ENCODE data around the gene PTPRQ. TPM values are rescaled to one million over a fixed set of nuclear protein-coding genes. Genes with fewer than 3 reads are reported as not detected.

PTPRQ gene
- total RNA-seq, 1 donor from 2014 or later = 0.35 TPM

GRCh38 chr12:80567401-80567800, 123.4 kb downstream of the PTPRQ start:
- no peak overlapping the region for H3K4me3 Mint-ChIP-seq (ENCODE audit: unreplicated experiment)
- no peaks in the 10 kb centered on the region for H3K27me3 Mint-ChIP-seq (ENCODE audit: unreplicated experiment)
- H3K27ac Mint-ChIP-seq (ENCODE audit: unreplicated experiment) = peak overlapping the region; percentile 80
- H3K4me1 Mint-ChIP-seq (ENCODE audit: unreplicated experiment) = peaks cover 37% of the 10 kb centered on the region
- no peak for DNase-seq (ENCODE audit: extremely low spot score, unreplicated experiment)
- no peak for TF ChIP-seq CTCF (IDR thresholded peaks at IDR 0.05)
- H3K9me3 Mint-ChIP-seq (ENCODE audit: unreplicated experiment) = peaks cover 8% of the 10 kb centered on the region
- H3K36me3 Mint-ChIP-seq (ENCODE audit: unreplicated experiment) = peaks cover 3% of the 10 kb centered on the region

- no peak overlapping the region for H3K4me3 Mint-ChIP-seq (ENCODE audit: unreplicated experiment)
- H3K4me1 Mint-ChIP-seq (ENCODE audit: unreplicated experiment) = peaks cover 36% of the 10 kb centered on the region
- no peak for DNase-seq (ENCODE audit: extremely low spot score, unreplicated experiment)
- peak overlapping the region; percentile 1 for H3K27ac Mint-ChIP-seq (ENCODE audit: unreplicated experiment)
- no peaks in the 10 kb centered on the region for H3K9me3 Mint-ChIP-seq (ENCODE audit: unreplicated experiment)
- no peaks in the 10 kb centered on the region for H3K27me3 Mint-ChIP-seq (ENCODE audit: unreplicated experiment)
- no peak for TF ChIP-seq CTCF (IDR thresholded peaks at IDR 0.05)
- no peaks in the 10 kb centered on the region for H3K36me3 Mint-ChIP-seq (ENCODE audit: unreplicated experiment)
Observed at GRCh38 chr12:80576641-80577418, 132.8 kb downstream of the PTPRQ start.

GRCh38 chr12:80580254-80580653, 136.2 kb downstream of the PTPRQ start:
- Mint-ChIP-seq H3K4me1 (ENCODE audit: unreplicated experiment) (peaks cover 39% of the 10 kb centered on the region), H3K9me3 (ENCODE audit: unreplicated experiment) (no peaks in the 10 kb centered on the region), H3K27ac (ENCODE audit: unreplicated experiment) (peak overlapping the region; percentile 79), H3K27me3 (ENCODE audit: unreplicated experiment) (no peaks in the 10 kb centered on the region), H3K36me3 (ENCODE audit: unreplicated experiment) (no peaks in the 10 kb centered on the region), H3K4me3 (ENCODE audit: unreplicated experiment) (no peak overlapping the region)
- TF ChIP-seq CTCF (IDR thresholded peaks at IDR 0.05) = no peak
- DNase-seq (ENCODE audit: extremely low spot score, unreplicated experiment) = no peak

- Mint-ChIP-seq H3K4me1 (ENCODE audit: unreplicated experiment) (peaks cover 36% of the 10 kb centered on the region), H3K9me3 (ENCODE audit: unreplicated experiment) (no peaks in the 10 kb centered on the region), H3K4me3 (ENCODE audit: unreplicated experiment) (no peak overlapping the region), H3K27me3 (ENCODE audit: unreplicated experiment) (no peaks in the 10 kb centered on the region), H3K36me3 (ENCODE audit: unreplicated experiment) (no peaks in the 10 kb centered on the region), H3K27ac (ENCODE audit: unreplicated experiment) (peak overlapping the region; percentile 16)
- no peak for DNase-seq (ENCODE audit: extremely low spot score, unreplicated experiment)
- no peak for TF ChIP-seq CTCF (IDR thresholded peaks at IDR 0.05)
Observed at GRCh38 chr12:80581783-80582182, 137.7 kb downstream of the PTPRQ start.

GRCh38 chr12:80582431-80582830, 138.4 kb downstream of the PTPRQ start:
- no peak for DNase-seq (ENCODE audit: extremely low spot score, unreplicated experiment)
- no peak overlapping the region for H3K27ac Mint-ChIP-seq (ENCODE audit: unreplicated experiment)
- no peaks in the 10 kb centered on the region for H3K36me3 Mint-ChIP-seq (ENCODE audit: unreplicated experiment)
- H3K4me1 Mint-ChIP-seq (ENCODE audit: unreplicated experiment) = peaks cover 35% of the 10 kb centered on the region
- H3K9me3 Mint-ChIP-seq (ENCODE audit: unreplicated experiment) = no peaks in the 10 kb centered on the region
- TF ChIP-seq CTCF (IDR thresholded peaks at IDR 0.05) = no peak
- H3K4me3 Mint-ChIP-seq (ENCODE audit: unreplicated experiment) = no peak overlapping the region
- H3K27me3 Mint-ChIP-seq (ENCODE audit: unreplicated experiment) = no peaks in the 10 kb centered on the region
